H9 (cell line): ENCODE data around the gene PISD. TPM values are rescaled to one million over a fixed set of nuclear protein-coding genes. Genes with fewer than 3 reads are reported as not detected.
"Not testable (repeated sequence)": the region's sequence is repeated elsewhere in the genome, so short reads cannot be mapped to it uniquely, and the experiment has no call there.

ENCODE experiments used
- DNase-seq: peaks from one replicate; pipeline ENCODE4 v3.0.0-alpha.2; 2017
- H2AFZ ChIP-seq: one replicate; pipeline ENCODE4 v1.6.1; 2013; ENCODE audit warnings: mild to moderate bottlenecking, low read length, control low read depth, moderate library complexity
- H2AK5ac ChIP-seq: 2 replicates; pipeline ENCODE4 v1.6.1; 2013; ENCODE audit warnings: low read length, control low read depth, mixed read lengths; ENCODE audit not compliant: insufficient read length
- H2BK120ac ChIP-seq: one replicate; pipeline ENCODE4 v1.6.1; 2013; ENCODE audit warnings: low read depth, mild to moderate bottlenecking, low read length, control low read depth, inconsistent platforms; ENCODE audit not compliant: poor library complexity, severe bottlenecking
- H2BK12ac ChIP-seq: 2 replicates; pipeline ENCODE4 v1.6.1; 2013; ENCODE audit warnings: low read length, control low read depth, mixed read lengths, low read depth; ENCODE audit not compliant: insufficient read length
- H2BK15ac ChIP-seq: 2 replicates; pipeline ENCODE4 v1.6.1; 2013; ENCODE audit warnings: low read depth, low read length, control low read depth
- H2BK20ac ChIP-seq: one replicate; pipeline ENCODE4 v1.6.1; 2013; ENCODE audit warnings: low read depth, mild to moderate bottlenecking, low read length, control low read depth, inconsistent platforms; ENCODE audit not compliant: poor library complexity, severe bottlenecking
- H2BK5ac ChIP-seq: 2 replicates; pipeline ENCODE4 v1.6.1; 2013; ENCODE audit warnings: low read length, control low read depth, mixed read lengths; ENCODE audit not compliant: insufficient read length
- H3K14ac ChIP-seq: 2 replicates; pipeline ENCODE4 v1.6.1; 2013; ENCODE audit warnings: low read length, control low read depth; ENCODE audit not compliant: insufficient read depth
- H3K18ac ChIP-seq: 2 replicates; pipeline ENCODE4 v1.6.1; 2013; ENCODE audit warnings: low read depth, mild to moderate bottlenecking, mixed read lengths, low read length, control low read depth; ENCODE audit not compliant: insufficient read length
- H3K23ac ChIP-seq: 2 replicates; pipeline ENCODE4 v1.6.1; 2013; ENCODE audit warnings: low read length, control low read depth, mixed read lengths, low read depth; ENCODE audit not compliant: insufficient read length
- H3K23me2 ChIP-seq: 2 replicates; pipeline ENCODE4 v1.6.1; 2013; ENCODE audit warnings: low read depth, mild to moderate bottlenecking, mixed read lengths, low read length, control low read depth; ENCODE audit not compliant: insufficient read length, poor library complexity, severe bottlenecking
- H3K27ac ChIP-seq: 2 replicates; pipeline ENCODE4 v1.5.1; 2013; ENCODE audit warnings: low read length, control low read depth, mixed read lengths, low read depth; ENCODE audit not compliant: insufficient read length
- H3K27me3 ChIP-seq: 2 replicates; pipeline ENCODE4 v1.6.1; 2013; ENCODE audit warnings: low read length, control low read depth, inconsistent platforms; ENCODE audit not compliant: insufficient read depth
- H3K4ac ChIP-seq: 2 replicates; pipeline ENCODE4 v1.6.1; 2013; ENCODE audit warnings: low read depth, mild to moderate bottlenecking, control low read depth, inconsistent platforms, low read length, moderate library complexity
- H3K4me1 ChIP-seq: 2 replicates; pipeline ENCODE4 v1.6.1; 2013; ENCODE audit warnings: low read length, control low read depth, inconsistent platforms; ENCODE audit not compliant: insufficient read depth
- H3K4me2 ChIP-seq: 2 replicates; pipeline ENCODE4 v1.6.1; 2013; ENCODE audit warnings: low read length, control low read depth, mixed read lengths; ENCODE audit not compliant: insufficient read length, insufficient read depth
- H3K56ac ChIP-seq: 2 replicates; pipeline ENCODE4 v1.6.1; 2013; ENCODE audit warnings: low read depth, mild to moderate bottlenecking, mixed read lengths, low read length, control low read depth; ENCODE audit not compliant: insufficient read length
- H3K79me1 ChIP-seq: 2 replicates; pipeline ENCODE4 v1.6.1; 2013; ENCODE audit warnings: low read depth, mild to moderate bottlenecking, moderate library complexity, low read length, control low read depth, inconsistent platforms; ENCODE audit not compliant: insufficient read depth, poor library complexity, severe bottlenecking
- H3K79me2 ChIP-seq: 2 replicates; pipeline ENCODE4 v1.6.1; 2013; ENCODE audit warnings: low read length, control low read depth, inconsistent platforms; ENCODE audit not compliant: insufficient read depth
- H3K9ac ChIP-seq: 2 replicates; pipeline ENCODE4 v1.6.1; 2013; ENCODE audit warnings: low read length, control low read depth, mixed read lengths; ENCODE audit not compliant: insufficient read length; ENCODE audit errors: extremely low read depth
- H3K9me3 ChIP-seq: one replicate; pipeline ENCODE4 v1.6.1; 2013; ENCODE audit warnings: low read depth, low read length, inconsistent platforms; ENCODE audit not compliant: control insufficient read depth
- H3T11ph ChIP-seq: one replicate; pipeline ENCODE4 v1.6.1; 2013; ENCODE audit warnings: mild to moderate bottlenecking, low read length, control low read depth, inconsistent platforms
- H4K20me1 ChIP-seq: one replicate; pipeline ENCODE4 v1.6.1; 2013; ENCODE audit not compliant: control insufficient read depth, insufficient read length, insufficient read depth
- H4K5ac ChIP-seq: 2 replicates; pipeline ENCODE4 v1.6.1; 2013; ENCODE audit warnings: low read depth, mild to moderate bottlenecking, mixed read lengths, low read length, control low read depth; ENCODE audit not compliant: insufficient read length
- H4K8ac ChIP-seq: replicated peaks from 2 replicates; pipeline ENCODE4 v1.6.1; 2013; ENCODE audit warnings: low read length, control low read depth, mixed read lengths, low read depth; ENCODE audit not compliant: insufficient read length
- H4K91ac ChIP-seq: 2 replicates; pipeline ENCODE4 v1.6.1; 2013; ENCODE audit warnings: low read depth, mild to moderate bottlenecking, moderate library complexity, mixed read lengths, low read length, control low read depth; ENCODE audit not compliant: insufficient read length
- H3K27ac Mint-ChIP-seq, 3 experiments: 2 replicates in 2 of 3; 3 replicates in 1 of 3; pipeline ENCODE4 v1.8.0; 2020 to 2021; ENCODE audit warnings: mixed read lengths in 3 of 3, mild to moderate bottlenecking in 1 of 3, moderate library complexity in 1 of 3
- H3K27me3 Mint-ChIP-seq: 2 replicates; pipeline ENCODE4 v1.8.0; 2021; ENCODE audit warnings: low read depth, mild to moderate bottlenecking, moderate library complexity, mixed read lengths
- H3K36me3 Mint-ChIP-seq, 3 experiments: 2 replicates in 2 of 3; 3 replicates in 1 of 3; pipeline ENCODE4 v1.8.0; 2020 to 2021; ENCODE audit warnings: low read depth in 3 of 3, mixed read lengths in 3 of 3; ENCODE audit not compliant: insufficient read depth in 1 of 3
- H3K4me1 Mint-ChIP-seq, 2 experiments: 2 replicates each; pipeline ENCODE4 v1.8.0; 2020; ENCODE audit warnings: mixed read lengths in 2 of 2
- H3K4me3 Mint-ChIP-seq, 2 experiments: 2 replicates in 1 of 2; 3 replicates in 1 of 2; pipeline ENCODE4 v1.8.0; 2020 to 2021; ENCODE audit warnings: mild to moderate bottlenecking in 2 of 2, mixed read lengths in 2 of 2, moderate library complexity in 1 of 2
- H3K9me3 Mint-ChIP-seq, 2 experiments: 2 replicates in 1 of 2; 3 replicates in 1 of 2; pipeline ENCODE4 v1.8.0; 2020; ENCODE audit warnings: mild to moderate bottlenecking in 2 of 2, mixed read lengths in 2 of 2, moderate library complexity in 1 of 2
- CTCF ChIP-seq: fragments of 200-600 bp; sonication (generic); conservative IDR thresholded peaks from 3 replicates; pipeline ENCODE4 v1.8.0; 2021; ENCODE audit warnings: antibody characterized with exemption, mild to moderate bottlenecking
- WGBS: extraction: QIAGEN DNeasy Blood & Tissue Kit; methylation state at CpG from one replicate; pipeline ENCODE4 v1.1.7; 2013; ENCODE audit warnings: missing lambda C conversion rate, low lambda C conversion rate, mixed read lengths; ENCODE audit not compliant: insufficient read length; ENCODE audit errors: extremely low coverage; 5-methylcytosine and 5-hydroxymethylcytosine counted together
- long read RNA-seq: library from polyadenylated mRNA; unstranded; transcript quantifications from one replicate; pipeline ENCODE4 v2.0.0, GENCODE V29; 2020
- total RNA-seq: library from RNA; stranded (reverse); gene quantifications from 2 replicates; pipeline ENCODE4 v1.2.1, GENCODE V29; 2021

PISD gene
- 55.9 and 62.0 TPM in 2 replicates for total RNA-seq
- long read RNA-seq, transcript PISD-209 (8 exons, 1,963 nt), result major isoform, 137 of 338 reads
- long read RNA-seq, partial matches to known transcripts, result 11 of 338 reads
- long read RNA-seq, other reads (novel, unspliced or antisense), result 182 of 338 reads

GRCh38 chr22:31661851-31662667, at the start of gene PISD:
Gene PISD (minus strand): TSS chr22:31662215. CDS start chr22:31662208, 7 bp downstream.
- Histone ChIP-seq H3K9me3 (no peaks in the 10 kb centered on the region), H3T11ph (no peak within 1 kb of the TSS), H3K4ac (no peak within 1 kb of the TSS), H3K14ac (peak within 1 kb of the TSS; percentile 71; the same call in 1 of the 2 replicates), H4K8ac (no peak within 1 kb of the TSS), H2BK15ac (no peak within 1 kb of the TSS), H3K18ac (peak within 1 kb of the TSS; percentile 79), H3K56ac (no peak within 1 kb of the TSS), H4K91ac (no peak within 1 kb of the TSS), H3K79me2 (peaks cover 28% of the 10 kb centered on the region; the same call in 1 of the 2 replicates), H2AK5ac (no peak within 1 kb of the TSS), H3K4me2 (peak within 1 kb of the TSS; percentile 83), H2AFZ (no peak within 1 kb of the TSS), H3K79me1 (peaks cover 11% of the 10 kb centered on the region), H2BK20ac (no peak within 1 kb of the TSS), H2BK5ac (no peak within 1 kb of the TSS), H2BK12ac (no peak within 1 kb of the TSS), H3K23me2 (peaks cover 3% of the 10 kb centered on the region), H3K9ac (peak within 1 kb of the TSS; percentile 87), H3K23ac (no peak within 1 kb of the TSS), H4K5ac (peak within 1 kb of the TSS; percentile 7), H3K27me3 (no peaks in the 10 kb centered on the region), H2BK120ac (no peak within 1 kb of the TSS), H3K4me1 (no peaks in the 10 kb centered on the region), H3K27ac (no peak within 1 kb of the TSS), H4K20me1 (no peaks in the 10 kb centered on the region)
- Mint-ChIP-seq H3K9me3 (no peaks in the 10 kb centered on the region), H3K4me1 (peaks cover 11 to 14% of the 10 kb centered on the region in 2 experiments), H3K4me3 (peak within 1 kb of the TSS; percentile 91 to 99), H3K36me3 (no peaks in the 10 kb centered on the region), H3K27ac (peak within 1 kb of the TSS; percentile 96 to 99 (median 97)), H3K27me3 (peaks cover 4% of the 10 kb centered on the region)
- DNase-seq, result peak; percentile 96
- no peak for TF ChIP-seq CTCF
- no CpG with 5 or more reads among the region's 52 CpGs for WGBS

GRCh38 chr22:31711226-31711625, 49.2 kb upstream of the PISD start:
- no CpG with 5 or more reads among the region's 12 CpGs for WGBS
- H2AK5ac ChIP-seq, H3K79me1 ChIP-seq, H3K4me1 Mint-ChIP-seq, H3K4ac ChIP-seq, H3K27ac ChIP-seq, H2AFZ ChIP-seq, H3K9me3 ChIP-seq, H2BK12ac ChIP-seq, H4K8ac ChIP-seq, H3K23me2 ChIP-seq, H3K79me2 ChIP-seq, H2BK20ac ChIP-seq, H3K27me3 ChIP-seq, H2BK15ac ChIP-seq, H4K20me1 ChIP-seq, H3K9me3 Mint-ChIP-seq, H3K18ac ChIP-seq, H3K4me1 ChIP-seq, DNase-seq, H2BK120ac ChIP-seq, H3T11ph ChIP-seq, H2BK5ac ChIP-seq, H4K91ac ChIP-seq, H3K4me3 Mint-ChIP-seq, H3K9ac ChIP-seq, H3K27ac Mint-ChIP-seq, H3K23ac ChIP-seq, H3K56ac ChIP-seq, H4K5ac ChIP-seq, H3K27me3 Mint-ChIP-seq, H3K4me2 ChIP-seq, H3K14ac ChIP-seq: not testable (repeated sequence)
- H3K36me3 Mint-ChIP-seq, result peaks cover 40 to 66% (median 60%) of the 10 kb centered on the region in 3 experiments
